IMR-90 (cell line): ENCODE data around the gene ARHGEF17. TPM values are rescaled to one million over a fixed set of nuclear protein-coding genes. Genes with fewer than 3 reads are reported as not detected.

Source experiments
- ATAC-seq: fragments of 200-7000 bp; cut with Tn5 transposase; 2 replicates; pipeline ENCODE4 v1.9.1; 2020; ENCODE audit warnings: low read depth, mild to moderate bottlenecking, moderate library complexity
- BruUV-seq: library from RNA; stranded (reverse); fragments of 400-500 nt; replicated peaks from 2 replicates; lab custom pipeline; 2021; lab: Mats Ljungman, UMichigan
- CTCF ChIA-PET: fragments of 300-600 bp; formaldehyde crosslinking; extraction: SDS; loops from one replicate; lab custom pipeline; 2021; ENCODE audit warnings: antibody characterized with exemption; lab: Yijun Ruan, JAX
- POLR2A ChIA-PET: fragments of 300-600 bp; sonication (Branson Sonifier 250); formaldehyde crosslinking; loops from one replicate; lab custom pipeline; 2022; ENCODE audit warnings: antibody characterized with exemption; ENCODE audit not compliant: unreplicated experiment; lab: Charles Lee
- DNase-seq: peaks from one replicate; pipeline ENCODE4 v3.0.0; 2013
- H2AFZ ChIP-seq: replicated peaks from 2 replicates; pipeline ENCODE3; 2013; ENCODE audit warnings: low read length, mild to moderate bottlenecking; ENCODE audit not compliant: poor library complexity
- H2AK5ac ChIP-seq: 2 replicates; pipeline ENCODE4 v1.6.1; 2013; ENCODE audit warnings: low read depth, low read length, inconsistent platforms
- H2AK9ac ChIP-seq: replicated peaks from 2 replicates; pipeline ENCODE3; 2013; ENCODE audit warnings: mild to moderate bottlenecking, low read depth, low read length, moderate library complexity; ENCODE audit not compliant: poor library complexity
- H2BK120ac ChIP-seq: 2 replicates; pipeline ENCODE4 v1.6.1; 2013; ENCODE audit warnings: low read depth, low read length, inconsistent platforms
- H2BK15ac ChIP-seq: 3 replicates; pipeline ENCODE4 v1.6.1; 2013; ENCODE audit warnings: low read depth, low read length, inconsistent platforms
- H2BK20ac ChIP-seq: 2 replicates; pipeline ENCODE4 v1.6.1; 2013; ENCODE audit warnings: low read depth, mild to moderate bottlenecking, inconsistent platforms, low read length, moderate library complexity
- H2BK5ac ChIP-seq: 2 replicates; pipeline ENCODE4 v1.6.1; 2013; ENCODE audit warnings: mild to moderate bottlenecking, low read depth, low read length, inconsistent platforms; ENCODE audit not compliant: poor library complexity, severe bottlenecking
- H3K14ac ChIP-seq: replicated peaks from 2 replicates; pipeline ENCODE4 v1.6.1; 2013; ENCODE audit warnings: low read depth, low read length, inconsistent platforms
- H3K18ac ChIP-seq: 2 replicates; pipeline ENCODE4 v1.6.1; 2013; ENCODE audit warnings: low read depth, low read length, control low read depth
- H3K23ac ChIP-seq: 2 replicates; pipeline ENCODE4 v1.6.1; 2013; ENCODE audit warnings: low read depth, low read length, inconsistent platforms
- H3K27ac ChIP-seq: 2 replicates; pipeline ENCODE4 v1.5.1; 2013; ENCODE audit warnings: mild to moderate bottlenecking, control low read depth, low read length; ENCODE audit not compliant: insufficient read depth
- H3K27me3 ChIP-seq: 2 replicates; pipeline ENCODE4 v1.6.1; 2013; ENCODE audit warnings: low read length; ENCODE audit not compliant: control insufficient read depth, insufficient read depth
- H3K36me3 ChIP-seq: 2 replicates; pipeline ENCODE4 v1.6.1; 2013; ENCODE audit warnings: low read length, mixed read lengths; ENCODE audit not compliant: control insufficient read depth, insufficient read depth
- H3K4ac ChIP-seq: 2 replicates; pipeline ENCODE4 v1.6.1; 2013; ENCODE audit warnings: low read depth, low read length, inconsistent platforms
- H3K4me1 ChIP-seq: 2 replicates; pipeline ENCODE4 v1.6.1; 2013; ENCODE audit warnings: low read length, mixed read lengths; ENCODE audit not compliant: control insufficient read depth, insufficient read depth
- H3K4me2 ChIP-seq: 2 replicates; pipeline ENCODE4 v1.6.1; 2013; ENCODE audit warnings: low read depth, mild to moderate bottlenecking, control low read depth, low read length, moderate library complexity
- H3K4me3 ChIP-seq: 2 replicates; pipeline ENCODE4 v1.5.1; 2013; ENCODE audit warnings: low read depth, mild to moderate bottlenecking, control low read depth, low read length, moderate library complexity; ENCODE audit not compliant: insufficient read depth
- H3K56ac ChIP-seq: 2 replicates; pipeline ENCODE4 v1.6.1; 2013; ENCODE audit warnings: low read length, inconsistent platforms; ENCODE audit not compliant: insufficient read depth; ENCODE audit errors: extremely low read depth
- H3K79me1 ChIP-seq, 2 experiments: 2 replicates each; pipeline ENCODE4 v1.6.1; 2013; ENCODE audit warnings: low read length in 2 of 2, inconsistent platforms in 1 of 2, low read depth in 1 of 2
- H3K9ac ChIP-seq: 2 replicates; pipeline ENCODE4 v1.6.1; 2013; ENCODE audit warnings: low read depth, low read length, control low read depth
- H3K9me1 ChIP-seq: 2 replicates; pipeline ENCODE4 v1.6.1; 2013; ENCODE audit warnings: low read length, inconsistent platforms; ENCODE audit not compliant: insufficient read depth
- H3K9me3 ChIP-seq: 2 replicates; pipeline ENCODE4 v1.6.1; 2013; ENCODE audit warnings: low read length; ENCODE audit not compliant: control insufficient read depth, insufficient read depth
- H4K20me1 ChIP-seq: 2 replicates; pipeline ENCODE4 v1.6.1; 2013; ENCODE audit warnings: low read length, inconsistent platforms; ENCODE audit not compliant: insufficient read depth
- H4K5ac ChIP-seq: 2 replicates; pipeline ENCODE4 v1.6.1; 2013; ENCODE audit warnings: mild to moderate bottlenecking, low read depth, low read length, control low read depth
- H4K8ac ChIP-seq, 2 experiments: 2 replicates each; pipeline ENCODE4 v1.6.1; 2013; ENCODE audit warnings: low read depth in 2 of 2, low read length in 2 of 2, control low read depth in 1 of 2, inconsistent platforms in 1 of 2
- H4K91ac ChIP-seq: 2 replicates; pipeline ENCODE4 v1.6.1; 2013; ENCODE audit warnings: low read depth, low read length, inconsistent platforms; ENCODE audit not compliant: insufficient read depth
- MAZ ChIP-seq: IDR thresholded peaks from 2 replicates; pipeline ENCODE4 v1.6.1; 2012; ENCODE audit warnings: low read depth, mild to moderate bottlenecking, low read length, improper control_type of control experiment, moderate library complexity, borderline replicate concordance
- NFE2L2 ChIP-seq: fragments of 150-350 bp; IDR thresholded peaks from 2 replicates; pipeline ENCODE4 v1.6.1; 2016; ENCODE audit warnings: low read depth, mild to moderate bottlenecking, low read length
- USF2 ChIP-seq: fragments of 150-350 bp; IDR thresholded peaks from 2 replicates; pipeline ENCODE4 v1.6.1; 2017; ENCODE audit warnings: mild to moderate bottlenecking, antibody characterized with exemption, low read length, low read depth
- WGBS, 2 experiments: methylation state at CpG; one replicate each; pipeline versions ENCODE4 v1.1.5 to v1.1.7; 2013; ENCODE audit warnings: missing lambda C conversion rate in 2 of 2; ENCODE audit not compliant: insufficient read length in 1 of 2; ENCODE audit errors: extremely low coverage in 2 of 2; 5-methylcytosine and 5-hydroxymethylcytosine counted together
- dilution Hi-C: fragments of 300-500 bp; cut with HindIII; formaldehyde crosslinking; loops from one replicate; pipeline ENCODE4 v1.14.3; 2018; ENCODE audit warnings: low sequenced_read_pairs; ENCODE audit not compliant: unreplicated experiment
- in situ Hi-C: fragments of 300-500 bp; cut with MboI; formaldehyde crosslinking; loops from 3 replicates; pipeline ENCODE4 v1.14.3; 2019; ENCODE audit warnings: low sequenced_read_pairs, inconsistent platforms, mixed read lengths
- intact Hi-C: fragments of 100-400 bp; cut with micrococcal nuclease; formaldehyde crosslinking; loops from 2 replicates; pipeline ENCODE4 v1.10.0; 2022
- polyA plus RNA-seq, 3 experiments: library from polyadenylated mRNA; depleted of rRNA; stranded (reverse); fragments of >200 nt; gene quantifications; 2 replicates each; pipeline ENCODE4 v1.2.3, GENCODE V29; 2012; ENCODE audit warnings: low replicate concordance in 1 of 3
- total RNA-seq: library from RNA; depleted of rRNA; stranded (reverse); fragments of >200 nt; gene quantifications from 2 replicates; pipeline ENCODE4 v1.2.3, GENCODE V29; 2012

Gene ARHGEF17
- total and polyA plus RNA-seq, 2 of the 4 experiments (the other 2 are of a cell fraction) = 21.7 to 97.7 TPM

DNA sequence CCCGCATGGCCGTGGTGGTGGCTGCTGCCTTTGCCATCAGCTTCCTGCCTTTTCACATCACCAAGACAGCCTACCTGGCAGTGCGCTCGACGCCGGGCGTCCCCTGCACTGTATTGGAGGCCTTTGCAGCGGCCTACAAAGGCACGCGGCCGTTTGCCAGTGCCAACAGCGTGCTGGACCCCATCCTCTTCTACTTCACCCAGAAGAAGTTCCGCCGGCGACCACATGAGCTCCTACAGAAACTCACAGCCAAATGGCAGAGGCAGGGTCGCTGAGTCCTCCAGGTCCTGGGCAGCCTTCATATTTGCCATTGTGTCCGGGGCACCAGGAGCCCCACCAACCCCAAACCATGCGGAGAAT lies 10.9 kb upstream of the ARHGEF17 start (continued):
- TF ChIP-seq MAZ (no peak), NFE2L2 (no peak)

DNA sequence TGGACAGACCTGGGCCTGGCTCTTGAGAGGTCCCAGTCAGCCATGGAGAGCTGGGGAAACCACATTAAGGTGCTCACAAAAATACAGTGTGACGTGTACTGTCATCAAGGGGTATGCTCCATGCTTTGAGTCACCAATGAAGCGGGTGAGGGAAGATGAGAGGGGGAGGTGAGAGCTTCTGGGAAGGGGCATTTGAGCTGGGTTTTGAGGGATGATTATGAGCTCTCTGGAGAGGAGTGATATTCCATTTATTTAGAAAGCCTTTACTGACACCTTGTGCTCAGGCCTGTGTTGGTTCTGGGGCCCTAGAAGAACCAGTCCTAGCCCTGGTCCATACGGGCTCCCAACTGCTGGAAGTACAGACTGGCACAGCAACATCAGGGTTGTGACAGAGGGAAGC lies 10.4 kb upstream of the ARHGEF17 start:
- H3K4me2 ChIP-seq = no peak overlapping the region
- H4K5ac ChIP-seq = no peak overlapping the region
- H3K4ac ChIP-seq = 0 out of 2 replicates have a peak overlapping the region, but pooled peaks have one; percentile 7
- peaks cover 12% of the 10 kb centered on the region for H3K9me1 ChIP-seq
- H2AK9ac ChIP-seq = no peak overlapping the region
- H4K8ac ChIP-seq = no peak overlapping the region
- no TSS peak for BruUV-seq
- H3K18ac ChIP-seq = no peak overlapping the region
- no peaks in the 10 kb centered on the region for H3K79me1 ChIP-seq
- no peak overlapping the region for H3K56ac ChIP-seq
- DNase-seq = no peak
- ChIA-PET CTCF (interaction anchor here (1.0 to 1.3 kb wide), 3 partner anchors 9 to 50 kb away, joined by 3 to 6 read pairs (median 4); no protein-coding TSS in a partner anchor), POLR2A (no interaction called here)
- H4K20me1 ChIP-seq = no peaks in the 10 kb centered on the region
- in situ Hi-C loops = loop anchor here (5.0 kb wide), 1 partner anchor 40 kb away; no protein-coding TSS in a partner anchor
- H2BK5ac ChIP-seq = no peak overlapping the region
- TF ChIP-seq USF2 (no peak), NFE2L2 (no peak)
- intact Hi-C loops = no loop called here
- H2AFZ ChIP-seq = no peak overlapping the region
- H3K27ac ChIP-seq = no peak overlapping the region
- no peak overlapping the region for H2BK15ac ChIP-seq
- no peaks in the 10 kb centered on the region for H3K36me3 ChIP-seq
- H3K9me3 ChIP-seq = no peaks in the 10 kb centered on the region
- H4K91ac ChIP-seq = no peak overlapping the region
- peak overlapping the region; percentile 52; the same call in 1 of the 2 replicates for H2AK5ac ChIP-seq
- H3K23ac ChIP-seq = no peak overlapping the region
- 61% methylated on average over 3 of the region's 3 CpGs; no CpG with 5 or more reads in 1 of the 2 experiments for WGBS, 2 experiments
- ATAC-seq = no peak
- H3K9ac ChIP-seq = no peak overlapping the region
- peaks cover 3% of the 10 kb centered on the region for H3K4me1 ChIP-seq
- no peak overlapping the region for H2BK120ac ChIP-seq
- no peak overlapping the region for H3K4me3 ChIP-seq
- dilution Hi-C loops = no loop called here
- H3K27me3 ChIP-seq = no peaks in the 10 kb centered on the region
- no peak overlapping the region for H3K14ac ChIP-seq
- H2BK20ac ChIP-seq = no peak overlapping the region
